B cell (primary cell): Measurements from ENCODE around the gene SWI5. TPM values are rescaled to one million over a fixed set of nuclear protein-coding genes. Genes with fewer than 3 reads are reported as not detected.
"Not testable (repeated sequence)": the region's sequence is repeated elsewhere in the genome, so short reads cannot be mapped to it uniquely, and the experiment has no call there.

Experiments
- ATAC-seq: fragments of 200-7000 bp; cut with Tn5 transposase; one replicate; pipeline ENCODE4 v1.10.0; 2021; ENCODE audit warnings: low read depth, mild to moderate bottlenecking, moderate number of reproducible peaks, moderate library complexity
- CTCF ChIA-PET: fragments of 350-600 bp; sonication (Branson Sonifier 250); formaldehyde crosslinking; loops from one replicate; lab custom pipeline; 2021; ENCODE audit warnings: antibody characterized with exemption, inconsistent platforms; lab: Charles Lee
- POLR2A ChIA-PET: fragments of 350-600 bp; sonication (Branson Sonifier 250); formaldehyde crosslinking; loops from one replicate; lab custom pipeline; 2021; ENCODE audit warnings: antibody characterized with exemption; lab: Charles Lee
- DNase-seq: peaks from one replicate; pipeline ENCODE4 v3.0.0; 2013
- H2AFZ ChIP-seq: 2 replicates; pipeline ENCODE4 v1.6.1; 2012; ENCODE audit warnings: mild to moderate bottlenecking, low read depth, low read length; ENCODE audit not compliant: insufficient read depth, poor library complexity, severe bottlenecking
- H3K27ac ChIP-seq, 2 donors: 1 replicate in 1 of 2; 2 replicates in 1 of 2; pipeline ENCODE4 v1.5.1; 2012 to 2013; ENCODE audit warnings: low read length in 2 of 2, mild to moderate bottlenecking in 2 of 2, moderate library complexity in 1 of 2
- H3K27me3 ChIP-seq, 4 experiments: fragments of 200-600 bp in 1 of 4; sonication (generic) in 1 of 4; replicated peaks in 1 of 4; 1 replicate in 2 of 4; 2 replicates in 2 of 4; pipeline versions ENCODE4 v1.6.1 to v1.7.0; 2013 to 2016; ENCODE audit warnings: low read length in 3 of 4, mild to moderate bottlenecking in 2 of 4, mixed read lengths in 1 of 4, moderate library complexity in 1 of 4; ENCODE audit not compliant: insufficient read depth in 4 of 4, control insufficient read depth in 3 of 4; ENCODE audit errors: control extremely low read depth in 1 of 4
- H3K36me3 ChIP-seq, 2 experiments: replicated peaks in 1 of 2; 1 replicate in 1 of 2; 2 replicates in 1 of 2; pipeline versions ENCODE4 v1.6.1 to v1.7.1; 2013; ENCODE audit warnings: low read length in 1 of 2; ENCODE audit not compliant: insufficient read depth in 2 of 2, control insufficient read depth in 1 of 2; ENCODE audit errors: control extremely low read depth in 1 of 2, extremely low read depth in 1 of 2
- H3K4me1 ChIP-seq, 2 donors: fragments of 200-600 bp in 1 of 2; sonication (generic) in 1 of 2; 1 replicate in 1 of 2; 2 replicates in 1 of 2; pipeline versions ENCODE4 v1.5.1 to v1.6.1; 2013 to 2017; ENCODE audit warnings: low read length in 2 of 2; ENCODE audit not compliant: control insufficient read depth in 2 of 2, insufficient read depth in 2 of 2
- H3K4me2 ChIP-seq: replicated peaks from 2 replicates; pipeline ENCODE3; 2012; ENCODE audit warnings: mild to moderate bottlenecking, low read depth, low read length; ENCODE audit not compliant: poor library complexity, severe bottlenecking
- H3K4me3 ChIP-seq, 5 experiments: fragments of 200-600 bp in 1 of 5; sonication (generic) in 1 of 5; 1 replicate in 3 of 5; 2 replicates in 2 of 5; pipeline versions ENCODE4 v1.5.1 to v1.7.0; 2011 to 2016; ENCODE audit warnings: low read length in 4 of 5, mild to moderate bottlenecking in 4 of 5, low read depth in 2 of 5, control low read depth in 1 of 5, moderate library complexity in 1 of 5; ENCODE audit not compliant: insufficient read depth in 1 of 5; ENCODE audit errors: control extremely low read depth in 1 of 5, extremely low read depth in 1 of 5
- H3K79me2 ChIP-seq: fragments of 200-600 bp; sonication (generic); one replicate; pipeline ENCODE4 v1.6.0; 2016; ENCODE audit warnings: low read length; ENCODE audit not compliant: control insufficient read depth, insufficient read depth
- H3K9ac ChIP-seq: fragments of 200-600 bp; sonication (generic); 2 replicates; pipeline ENCODE4 v1.6.1; 2017; ENCODE audit warnings: mild to moderate bottlenecking, low read length, moderate library complexity
- H3K9me3 ChIP-seq, 3 donors: one replicate each; pipeline versions ENCODE4 v1.6.1 to v1.7.1; 2013; ENCODE audit warnings: low read length in 2 of 3; ENCODE audit not compliant: control insufficient read depth in 2 of 3, insufficient read depth in 1 of 3; ENCODE audit errors: control extremely low read depth in 1 of 3
- H4K20me1 ChIP-seq: 2 replicates; pipeline ENCODE4 v1.6.0; 2012; ENCODE audit warnings: mild to moderate bottlenecking, low read length; ENCODE audit not compliant: insufficient read depth, control insufficient read depth, poor library complexity, severe bottlenecking
- H3K27ac Mint-ChIP-seq: one replicate; pipeline ENCODE4 v1.8.0; 2021; ENCODE audit warnings: mixed read lengths
- H3K27me3 Mint-ChIP-seq: one replicate; pipeline ENCODE4 v1.8.0; 2021; ENCODE audit warnings: mixed read lengths
- H3K4me1 Mint-ChIP-seq: one replicate; pipeline ENCODE4 v1.8.0; 2021; ENCODE audit warnings: mixed read lengths
- H3K4me3 Mint-ChIP-seq: one replicate; pipeline ENCODE4 v1.8.0; 2021; ENCODE audit warnings: mixed read lengths
- H3K9me3 Mint-ChIP-seq: one replicate; pipeline ENCODE4 v1.8.0; 2022; ENCODE audit warnings: mixed read lengths; ENCODE audit not compliant: insufficient read depth
- CTCF ChIP-seq: fragments of 200-600 bp; IDR thresholded peaks from one replicate; pipeline ENCODE4 v1.8.0; 2022; ENCODE audit warnings: antibody characterized with exemption, mild to moderate bottlenecking
- EZH2 ChIP-seq: IDR thresholded peaks from 2 replicates; pipeline ENCODE4 v1.6.1; 2012; ENCODE audit warnings: borderline replicate concordance, low read depth, mild to moderate bottlenecking, moderate library complexity, low read length; ENCODE audit not compliant: insufficient read depth, poor library complexity, severe bottlenecking
- WGBS: methylation state at CpG from one replicate; pipeline ENCODE4 v1.1.5; 2013; ENCODE audit warnings: missing lambda C conversion rate; ENCODE audit not compliant: insufficient coverage; 5-methylcytosine and 5-hydroxymethylcytosine counted together
- intact Hi-C: fragments of 100-400 bp; cut with micrococcal nuclease; formaldehyde crosslinking; loops from one replicate; pipeline ENCODE4 v1.10.0; 2022
- polyA minus RNA-seq: library from RNA; depleted of rRNA, polyadenylated mRNA; stranded (reverse); fragments of >200 nt; gene quantifications from 2 replicates; pipeline ENCODE4 v1.2.3, GENCODE V29; 2012
- polyA plus RNA-seq: library from polyadenylated mRNA; depleted of rRNA; stranded (reverse); fragments of >200 nt; gene quantifications from 2 replicates; pipeline ENCODE4 v1.2.3, GENCODE V29; 2012
- total RNA-seq, 2 donors: library from RNA; stranded (reverse); fragments of 120-200 nt in 1 of 2; gene quantifications; 1 replicate in 1 of 2; 2 replicates in 1 of 2; pipeline versions ENCODE4 v1.2.3 to v1.2.4, GENCODE V29; 2013 to 2022

Gene SWI5
- 8.6 and 13.3 TPM in 2 replicates for total RNA-seq
- 15.0 TPM for total RNA-seq (2013)
- polyA plus RNA-seq = 16.1 and 23.3 TPM in 2 replicates
- 6.8 and 12.3 TPM in 2 replicates for polyA minus RNA-seq

GRCh38 chr9:128276008-128276573, at the start of gene SWI5:
SWI5 (plus strand) TSS chr9:128276276.
- H3K4me3 Mint-ChIP-seq = peak within 1 kb of the TSS; percentile 96
- ChIA-PET POLR2A (interaction anchor here (0.6 to 1.1 kb wide), 7 partner anchors 26 to 1052 kb away, joined by 3 to 9 read pairs (median 3); partner anchors contain the start of genes TRUB2 and URM1), CTCF (interaction anchor here (0.5 to 1.2 kb wide), 4 partner anchors 21 to 335 kb away, joined by 3 to 5 read pairs (median 4); partner anchors contain the start of gene URM1)
- Histone ChIP-seq H2AFZ (peak within 1 kb of the TSS; percentile 99), H3K4me2 (peak within 1 kb of the TSS; percentile 100), H3K79me2 (peaks cover 26% of the 10 kb centered on the region), H4K20me1 (no peaks in the 10 kb centered on the region), H3K9ac (peak within 1 kb of the TSS; percentile 96), H3K36me3 (peaks cover 0 to 12% of the 10 kb centered on the region in 2 experiments), H3K4me3 (peak within 1 kb of the TSS; percentile 61 to 99 (median 87)), H3K27me3 (no peaks in the 10 kb centered on the region), H3K9me3 (no peaks in the 10 kb centered on the region), H3K27ac (peak within 1 kb of the TSS; percentile 81 to 92), H3K4me1 (peaks cover 14 to 20% of the 10 kb centered on the region in 2 donors)
- DNase-seq (peak; percentile 100), ATAC-seq (peak; percentile 93)
- peaks cover 23% of the 10 kb centered on the region for H3K4me1 Mint-ChIP-seq
- H3K9me3 Mint-ChIP-seq = no peaks in the 10 kb centered on the region
- no peaks in the 10 kb centered on the region for H3K27me3 Mint-ChIP-seq
- TF ChIP-seq EZH2 = no peak
- no peak for TF ChIP-seq CTCF
- intact Hi-C loops = loop anchor here (1.0 to 10.0 kb wide), 3 partner anchors 26 to 821 kb away; partner anchors contain the start of genes COQ4, LRSAM1, RPL12 and TRUB2
- under 1% methylated on average over 38 of the region's 38 CpGs for WGBS
- peak within 1 kb of the TSS; percentile 97 for H3K27ac Mint-ChIP-seq

GRCh38 chr9:128226412-128226801, 49.7 kb upstream of the SWI5 start:
- no peaks in the 10 kb centered on the region for H3K79me2 ChIP-seq
- no peak overlapping the region for H3K27ac ChIP-seq
- H3K9ac ChIP-seq = no peak overlapping the region
- Mint-ChIP-seq H3K27ac (no peak overlapping the region), H3K27me3 (peaks cover 3% of the 10 kb centered on the region), H3K4me3 (no peak overlapping the region), H3K4me1 (no peaks in the 10 kb centered on the region), H3K9me3 (no peaks in the 10 kb centered on the region)
- CTCF ChIA-PET = no interaction called here
- H3K4me3 ChIP-seq = no peak overlapping the region
- no peaks in the 10 kb centered on the region for H3K27me3 ChIP-seq
- no peak for TF ChIP-seq CTCF
- no peak for TF ChIP-seq EZH2
- no peak for DNase-seq
- no peaks in the 10 kb centered on the region for H3K4me1 ChIP-seq
- intact Hi-C loops = no loop called here
- no peaks in the 10 kb centered on the region for H4K20me1 ChIP-seq
- WGBS = no CpG with 5 or more reads among the region's 5 CpGs
- H2AFZ ChIP-seq = no peak overlapping the region
- POLR2A ChIA-PET = no interaction called here
- no peak for ATAC-seq
- H3K4me2 ChIP-seq = no peak overlapping the region
- no peaks in the 10 kb centered on the region for H3K36me3 ChIP-seq
- H3K9me3 ChIP-seq = peaks cover 0 to 3% (median 0%) of the 10 kb centered on the region in 3 donors

- intact Hi-C loops, H2AFZ ChIP-seq, H3K36me3 ChIP-seq, H3K4me1 ChIP-seq, H3K27ac ChIP-seq, H3K79me2 ChIP-seq, H3K4me1 Mint-ChIP-seq, H3K27ac Mint-ChIP-seq, H4K20me1 ChIP-seq, H3K4me3 Mint-ChIP-seq, H3K9ac ChIP-seq, ATAC-seq, H3K27me3 Mint-ChIP-seq, H3K27me3 ChIP-seq, H3K4me3 ChIP-seq, DNase-seq, H3K9me3 Mint-ChIP-seq, H3K9me3 ChIP-seq, H3K4me2 ChIP-seq: not testable (repeated sequence)
- ChIA-PET CTCF (interaction anchor here (0.7 kb wide), 2 partner anchors 40 to 111 kb away, joined by 4 read pairs; no protein-coding TSS in a partner anchor), POLR2A (interaction anchor here (0.6 kb wide), 1 partner anchor 24 kb away, joined by 3 read pairs; no protein-coding TSS in a partner anchor)
- WGBS = 100% methylated on average over 1 of the region's 7 CpGs
These were observed 45.2 kb upstream of the SWI5 start for GRCh38 chr9:128230897-128231296.
